Stimulated activated CD8-positive, alpha-beta memory T cell treated with anti-CD3 and anti-CD28 coated beads, Interleukin-15, amount 100 ng/mL, for 1 hour (primary cell): ENCODE results near the gene SELENOO.

Source experiments
- DNase-seq: peaks from one replicate; pipeline ENCODE4 v3.0.0-alpha.2; 2020; ENCODE audit warnings: low read depth

Gene SELENOO

GRCh38 chr22:50217543-50218152, 16.8 kb downstream of the SELENOO start:
- DNase-seq, result no peak

- DNase-seq, result no peak
Measured at GRCh38 chr22:50218153-50218995, 17.6 kb downstream of the SELENOO start.

GRCh38 chr22:50218996-50219727, 18.4 kb downstream of the SELENOO start:
- DNase-seq, result no peak

GRCh38 chr22:50219800-50220602, 19.2 kb downstream of the SELENOO start:
- no peak for DNase-seq

GRCh38 chr22:50220603-50221409, 20.0 kb downstream of the SELENOO start:
- no peak for DNase-seq

GRCh38 chr22:50221410-50222300, 20.8 kb downstream of the SELENOO start:
- no peak for DNase-seq

- no peak for DNase-seq
Measured at GRCh38 chr22:50222508-50222907, 21.7 kb downstream of the SELENOO start.

- DNase-seq, result no peak
Measured at GRCh38 chr22:50224071-50224470, 23.3 kb downstream of the SELENOO start.

- no peak for DNase-seq
Measured at GRCh38 chr22:50225200-50225969, 24.6 kb downstream of the SELENOO start.

GRCh38 chr22:50226063-50226874, 25.5 kb downstream of the SELENOO start:
- no peak for DNase-seq

GRCh38 chr22:50226875-50227165, 26.0 kb downstream of the SELENOO start:
- DNase-seq, result no peak

- no peak for DNase-seq
Measured at GRCh38 chr22:50227579-50228215, 26.9 kb downstream of the SELENOO start.

GRCh38 chr22:50228366-50228765, 27.6 kb downstream of the SELENOO start:
- no peak for DNase-seq

GRCh38 chr22:50229370-50229769, 28.6 kb downstream of the SELENOO start:
- DNase-seq, result no peak

- DNase-seq, result no peak
Measured at GRCh38 chr22:50232481-50233151, 31.8 kb downstream of the SELENOO start.

- DNase-seq, result no peak
Measured at GRCh38 chr22:50233223-50233622, 32.4 kb downstream of the SELENOO start.

GRCh38 chr22:50236731-50237409, 36.1 kb downstream of the SELENOO start:
- no peak for DNase-seq
